Measurements from ENCODE around the gene CCT8L2.

DNA sequence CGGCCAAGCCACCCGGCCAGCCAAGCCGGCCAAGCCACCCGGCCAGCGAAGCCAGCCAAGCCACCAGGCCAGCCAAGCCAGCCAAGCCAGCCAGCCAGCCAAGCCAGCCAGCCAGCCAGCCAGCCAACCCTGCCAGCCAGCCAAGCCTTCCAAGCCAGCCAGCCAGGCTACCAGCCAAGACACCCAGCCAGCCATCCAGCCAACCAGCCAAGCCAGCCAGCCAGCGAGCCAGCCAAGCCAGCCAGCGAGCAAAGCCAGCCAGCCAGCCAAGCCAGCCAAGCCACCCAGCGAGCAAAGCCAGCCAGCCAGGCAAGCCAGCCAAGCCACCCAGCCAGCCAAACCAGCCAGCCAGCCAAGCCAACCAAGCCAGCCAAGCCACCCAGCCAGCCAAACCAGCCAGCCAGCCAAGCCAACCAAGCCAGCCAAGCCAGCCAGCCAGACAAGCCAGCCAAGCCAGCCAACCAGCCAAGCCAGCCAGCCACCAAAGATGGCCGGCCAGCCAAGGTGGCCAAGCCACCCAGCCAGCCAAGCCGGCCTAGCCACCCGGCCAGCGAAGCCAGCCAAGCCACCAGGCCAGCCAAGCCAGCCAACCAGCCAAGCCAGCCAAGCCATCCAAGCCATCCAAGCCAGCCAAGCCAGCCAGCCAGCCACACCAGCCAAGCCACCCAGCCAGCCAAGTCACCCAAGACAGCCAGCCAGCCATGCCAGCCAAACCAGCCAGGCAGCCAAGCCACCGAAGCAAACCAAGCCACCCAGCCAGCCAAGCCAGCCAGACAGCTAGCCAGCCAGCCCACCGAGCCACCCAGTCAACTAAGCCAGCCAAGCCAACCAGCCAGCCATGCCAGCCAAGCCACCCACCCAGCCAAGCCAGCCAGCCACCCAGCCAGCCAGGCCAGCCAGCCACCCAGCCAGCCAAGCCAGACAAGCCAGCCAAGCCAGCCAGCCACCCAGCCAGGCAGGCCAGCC is 28.8 kb downstream of the CCT8L2 start:
- TF ChIP-seq CBX2 (IDR thresholded peaks at IDR 0.05; ENCODE audit: borderline replicate concordance, low read depth) (no peak), ESRRA (IDR thresholded peaks at IDR 0.05; ENCODE audit: borderline replicate concordance, low read length) (no peak)
